SIG-M5 treated with dmso at 0.1 percent for 504 hours (cell line): ENCODE measurements around the gene CACNA2D2.

ENCODE experiments used
- DNase-seq: peaks from one replicate; lab custom pipeline; 2025; ENCODE audit not compliant: unreplicated experiment; lab: John Stamatoyannopoulos, UW

CACNA2D2 gene

GRCh38 chr3:50317300-50317699, 186.1 kb downstream of the CACNA2D2 start:
- no peak for DNase-seq

- peak; percentile 46 for DNase-seq
These were observed 186.7 kb downstream of the CACNA2D2 start for GRCh38 chr3:50316657-50317242.

- no peak for DNase-seq
These were observed 188.6 kb downstream of the CACNA2D2 start for GRCh38 chr3:50314816-50315215.

GRCh38 chr3:50314342-50314741, 189.1 kb downstream of the CACNA2D2 start:
- no peak for DNase-seq
